Liver (tissue), 3 donors: ENCODE measurements around the gene BAIAP2L1.

Source experiments
- TAF1 ChIP-seq: conservative IDR thresholded peaks from 2 replicates; pipeline ENCODE4 v1.6.1; 2016; ENCODE audit warnings: antibody characterized with exemption, mild to moderate bottlenecking
- YY1 ChIP-seq: IDR thresholded peaks from 2 replicates; pipeline ENCODE4 v1.6.1; 2016; ENCODE audit warnings: antibody characterized with exemption, mild to moderate bottlenecking
- TF ChIP-seq, protein P1 (sequence below): fragments of 150-350 bp; IDR thresholded peaks from 2 replicates; pipeline ENCODE4 v1.5.1; 2017; ENCODE audit warnings: improper control_type of control experiment, low read depth, low read length; ENCODE audit not compliant: missing input control
- donor health status: healthy.
- donor health status: healthy.

DNA sequence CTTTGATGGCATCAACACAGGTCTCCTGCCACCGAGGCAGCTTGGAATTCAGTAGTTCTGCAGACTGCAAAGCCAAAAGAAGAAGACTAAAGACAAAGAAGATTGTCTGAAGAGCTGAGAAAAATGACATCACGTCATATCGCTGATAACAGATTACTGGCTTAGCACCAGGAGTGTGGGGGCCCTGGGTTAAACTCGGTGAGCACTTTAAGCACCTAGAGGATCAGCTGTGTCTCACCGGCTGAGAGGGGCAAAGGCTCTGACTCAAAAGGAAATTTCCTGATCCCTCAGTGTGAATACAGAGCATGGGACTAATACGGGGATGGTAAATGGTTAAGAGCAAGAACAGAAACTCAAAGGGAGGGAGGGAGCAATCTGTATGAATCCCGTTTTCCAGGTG is 88.7 kb downstream of the BAIAP2L1 start:
- TF ChIP-seq, protein P1, sequence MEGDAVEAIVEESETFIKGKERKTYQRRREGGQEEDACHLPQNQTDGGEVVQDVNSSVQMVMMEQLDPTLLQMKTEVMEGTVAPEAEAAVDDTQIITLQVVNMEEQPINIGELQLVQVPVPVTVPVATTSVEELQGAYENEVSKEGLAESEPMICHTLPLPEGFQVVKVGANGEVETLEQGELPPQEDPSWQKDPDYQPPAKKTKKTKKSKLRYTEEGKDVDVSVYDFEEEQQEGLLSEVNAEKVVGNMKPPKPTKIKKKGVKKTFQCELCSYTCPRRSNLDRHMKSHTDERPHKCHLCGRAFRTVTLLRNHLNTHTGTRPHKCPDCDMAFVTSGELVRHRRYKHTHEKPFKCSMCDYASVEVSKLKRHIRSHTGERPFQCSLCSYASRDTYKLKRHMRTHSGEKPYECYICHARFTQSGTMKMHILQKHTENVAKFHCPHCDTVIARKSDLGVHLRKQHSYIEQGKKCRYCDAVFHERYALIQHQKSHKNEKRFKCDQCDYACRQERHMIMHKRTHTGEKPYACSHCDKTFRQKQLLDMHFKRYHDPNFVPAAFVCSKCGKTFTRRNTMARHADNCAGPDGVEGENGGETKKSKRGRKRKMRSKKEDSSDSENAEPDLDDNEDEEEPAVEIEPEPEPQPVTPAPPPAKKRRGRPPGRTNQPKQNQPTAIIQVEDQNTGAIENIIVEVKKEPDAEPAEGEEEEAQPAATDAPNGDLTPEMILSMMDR = no peak
- TF ChIP-seq TAF1 = no peak
- no peak for TF ChIP-seq YY1
